IMR-90 (cell line): ENCODE measurements around the gene SLC9A9. TPM values are rescaled to one million over a fixed set of nuclear protein-coding genes. Genes with fewer than 3 reads are reported as not detected.
A peak's percentile ranks its signal among the peaks of the same experiment; 100 is the strongest.

Experiments used
- ATAC-seq: fragments of 200-7000 bp; cut with Tn5 transposase; 2 replicates; pipeline ENCODE4 v1.9.1; 2020; ENCODE audit warnings: low read depth, mild to moderate bottlenecking, moderate library complexity
- BruUV-seq: library from RNA; stranded (reverse); fragments of 400-500 nt; replicated peaks from 2 replicates; lab custom pipeline; 2021; lab: Mats Ljungman, UMichigan
- CTCF ChIA-PET: fragments of 300-600 bp; formaldehyde crosslinking; extraction: SDS; loops from one replicate; lab custom pipeline; 2021; ENCODE audit warnings: antibody characterized with exemption; lab: Yijun Ruan, JAX
- POLR2A ChIA-PET: fragments of 300-600 bp; sonication (Branson Sonifier 250); formaldehyde crosslinking; loops from one replicate; lab custom pipeline; 2022; ENCODE audit warnings: antibody characterized with exemption; ENCODE audit not compliant: unreplicated experiment; lab: Charles Lee
- DNase-seq: peaks from one replicate; pipeline ENCODE4 v3.0.0; 2013
- H2AFZ ChIP-seq: replicated peaks from 2 replicates; pipeline ENCODE3; 2013; ENCODE audit warnings: low read length, mild to moderate bottlenecking; ENCODE audit not compliant: poor library complexity
- H2AK5ac ChIP-seq: 2 replicates; pipeline ENCODE4 v1.6.1; 2013; ENCODE audit warnings: low read depth, low read length, inconsistent platforms
- H2AK9ac ChIP-seq: replicated peaks from 2 replicates; pipeline ENCODE3; 2013; ENCODE audit warnings: mild to moderate bottlenecking, low read depth, low read length, moderate library complexity; ENCODE audit not compliant: poor library complexity
- H2BK120ac ChIP-seq: 2 replicates; pipeline ENCODE4 v1.6.1; 2013; ENCODE audit warnings: low read depth, low read length, inconsistent platforms
- H2BK15ac ChIP-seq: 3 replicates; pipeline ENCODE4 v1.6.1; 2013; ENCODE audit warnings: low read depth, low read length, inconsistent platforms
- H2BK20ac ChIP-seq: 2 replicates; pipeline ENCODE4 v1.6.1; 2013; ENCODE audit warnings: low read depth, mild to moderate bottlenecking, inconsistent platforms, low read length, moderate library complexity
- H2BK5ac ChIP-seq: 2 replicates; pipeline ENCODE4 v1.6.1; 2013; ENCODE audit warnings: mild to moderate bottlenecking, low read depth, low read length, inconsistent platforms; ENCODE audit not compliant: poor library complexity, severe bottlenecking
- H3K14ac ChIP-seq: replicated peaks from 2 replicates; pipeline ENCODE4 v1.6.1; 2013; ENCODE audit warnings: low read depth, low read length, inconsistent platforms
- H3K18ac ChIP-seq: 2 replicates; pipeline ENCODE4 v1.6.1; 2013; ENCODE audit warnings: low read depth, low read length, control low read depth
- H3K23ac ChIP-seq: 2 replicates; pipeline ENCODE4 v1.6.1; 2013; ENCODE audit warnings: low read depth, low read length, inconsistent platforms
- H3K27ac ChIP-seq: 2 replicates; pipeline ENCODE4 v1.5.1; 2013; ENCODE audit warnings: mild to moderate bottlenecking, control low read depth, low read length; ENCODE audit not compliant: insufficient read depth
- H3K27me3 ChIP-seq: 2 replicates; pipeline ENCODE4 v1.6.1; 2013; ENCODE audit warnings: low read length; ENCODE audit not compliant: control insufficient read depth, insufficient read depth
- H3K36me3 ChIP-seq: 2 replicates; pipeline ENCODE4 v1.6.1; 2013; ENCODE audit warnings: low read length, mixed read lengths; ENCODE audit not compliant: control insufficient read depth, insufficient read depth
- H3K4ac ChIP-seq: 2 replicates; pipeline ENCODE4 v1.6.1; 2013; ENCODE audit warnings: low read depth, low read length, inconsistent platforms
- H3K4me1 ChIP-seq: 2 replicates; pipeline ENCODE4 v1.6.1; 2013; ENCODE audit warnings: low read length, mixed read lengths; ENCODE audit not compliant: control insufficient read depth, insufficient read depth
- H3K4me2 ChIP-seq: 2 replicates; pipeline ENCODE4 v1.6.1; 2013; ENCODE audit warnings: low read depth, mild to moderate bottlenecking, control low read depth, low read length, moderate library complexity
- H3K4me3 ChIP-seq: 2 replicates; pipeline ENCODE4 v1.5.1; 2013; ENCODE audit warnings: low read depth, mild to moderate bottlenecking, control low read depth, low read length, moderate library complexity; ENCODE audit not compliant: insufficient read depth
- H3K56ac ChIP-seq: 2 replicates; pipeline ENCODE4 v1.6.1; 2013; ENCODE audit warnings: low read length, inconsistent platforms; ENCODE audit not compliant: insufficient read depth; ENCODE audit errors: extremely low read depth
- H3K79me1 ChIP-seq, 2 experiments: 2 replicates each; pipeline ENCODE4 v1.6.1; 2013; ENCODE audit warnings: low read length in 2 of 2, inconsistent platforms in 1 of 2, low read depth in 1 of 2
- H3K9ac ChIP-seq: 2 replicates; pipeline ENCODE4 v1.6.1; 2013; ENCODE audit warnings: low read depth, low read length, control low read depth
- H3K9me1 ChIP-seq: 2 replicates; pipeline ENCODE4 v1.6.1; 2013; ENCODE audit warnings: low read length, inconsistent platforms; ENCODE audit not compliant: insufficient read depth
- H3K9me3 ChIP-seq: 2 replicates; pipeline ENCODE4 v1.6.1; 2013; ENCODE audit warnings: low read length; ENCODE audit not compliant: control insufficient read depth, insufficient read depth
- H4K20me1 ChIP-seq: 2 replicates; pipeline ENCODE4 v1.6.1; 2013; ENCODE audit warnings: low read length, inconsistent platforms; ENCODE audit not compliant: insufficient read depth
- H4K5ac ChIP-seq: 2 replicates; pipeline ENCODE4 v1.6.1; 2013; ENCODE audit warnings: mild to moderate bottlenecking, low read depth, low read length, control low read depth
- H4K8ac ChIP-seq, 2 experiments: 2 replicates each; pipeline ENCODE4 v1.6.1; 2013; ENCODE audit warnings: low read depth in 2 of 2, low read length in 2 of 2, control low read depth in 1 of 2, inconsistent platforms in 1 of 2
- H4K91ac ChIP-seq: 2 replicates; pipeline ENCODE4 v1.6.1; 2013; ENCODE audit warnings: low read depth, low read length, inconsistent platforms; ENCODE audit not compliant: insufficient read depth
- CEBPB ChIP-seq: IDR thresholded peaks from 2 replicates; pipeline ENCODE4 v1.6.1; 2012; ENCODE audit warnings: low read depth, low read length, improper control_type of control experiment
- ELK1 ChIP-seq: fragments of 150-350 bp; IDR thresholded peaks from 2 replicates; pipeline ENCODE4 v1.6.1; 2016; ENCODE audit warnings: low read depth, mild to moderate bottlenecking, low read length, moderate library complexity, borderline replicate concordance
- WGBS, 2 experiments: methylation state at CpG; one replicate each; pipeline versions ENCODE4 v1.1.5 to v1.1.7; 2013; ENCODE audit warnings: missing lambda C conversion rate in 2 of 2; ENCODE audit not compliant: insufficient read length in 1 of 2; ENCODE audit errors: extremely low coverage in 2 of 2; 5-methylcytosine and 5-hydroxymethylcytosine counted together
- dilution Hi-C: fragments of 300-500 bp; cut with HindIII; formaldehyde crosslinking; loops from one replicate; pipeline ENCODE4 v1.14.3; 2018; ENCODE audit warnings: low sequenced_read_pairs; ENCODE audit not compliant: unreplicated experiment
- in situ Hi-C: fragments of 300-500 bp; cut with MboI; formaldehyde crosslinking; loops from 3 replicates; pipeline ENCODE4 v1.14.3; 2019; ENCODE audit warnings: low sequenced_read_pairs, inconsistent platforms, mixed read lengths
- intact Hi-C: fragments of 100-400 bp; cut with micrococcal nuclease; formaldehyde crosslinking; loops from 2 replicates; pipeline ENCODE4 v1.10.0; 2022
- polyA plus RNA-seq, 3 experiments: library from polyadenylated mRNA; depleted of rRNA; stranded (reverse); fragments of >200 nt; gene quantifications; 2 replicates each; pipeline ENCODE4 v1.2.3, GENCODE V29; 2012; ENCODE audit warnings: low replicate concordance in 1 of 3
- total RNA-seq: library from RNA; depleted of rRNA; stranded (reverse); fragments of >200 nt; gene quantifications from 2 replicates; pipeline ENCODE4 v1.2.3, GENCODE V29; 2012

Gene SLC9A9
- total and polyA plus RNA-seq, 2 of the 4 experiments (the other 2 are of a cell fraction), result 1.4 to 2.3 TPM

- H3K23ac ChIP-seq, result no peak overlapping the region
- DNase-seq, result no peak
- H3K14ac ChIP-seq, result no peak overlapping the region
- no peak overlapping the region for H2BK120ac ChIP-seq
- no peak overlapping the region for H4K8ac ChIP-seq
- dilution Hi-C loops, result no loop called here
- BruUV-seq, result no TSS peak
- no peak overlapping the region for H4K5ac ChIP-seq
- no peaks in the 10 kb centered on the region for H3K9me3 ChIP-seq
- no peak overlapping the region for H3K4ac ChIP-seq
- H3K79me1 ChIP-seq, result no peaks in the 10 kb centered on the region
- no peak overlapping the region for H2AFZ ChIP-seq
- H2BK5ac ChIP-seq, result no peak overlapping the region
- no peaks in the 10 kb centered on the region for H3K9me1 ChIP-seq
- in situ Hi-C loops, result no loop called here
- no CpG with 5 or more reads among the region's 5 CpGs for WGBS, 2 experiments
- TF ChIP-seq CEBPB, result peak; percentile 69
- no peak for TF ChIP-seq ELK1
- H2BK15ac ChIP-seq, result no peak overlapping the region
- H4K91ac ChIP-seq, result no peak overlapping the region
- POLR2A ChIA-PET, result no interaction called here
- H3K18ac ChIP-seq, result no peak overlapping the region
- CTCF ChIA-PET, result interaction anchor here (1.1 kb wide), 1 partner anchor 9 kb away, joined by 3 read pairs; no protein-coding TSS in a partner anchor
- no peak for ATAC-seq
- no peaks in the 10 kb centered on the region for H3K27me3 ChIP-seq
- H2AK9ac ChIP-seq, result no peak overlapping the region
- no peak overlapping the region for H3K4me3 ChIP-seq
- H2AK5ac ChIP-seq, result no peak overlapping the region
- no peaks in the 10 kb centered on the region for H3K4me1 ChIP-seq
- H2BK20ac ChIP-seq, result no peak overlapping the region
- H3K56ac ChIP-seq, result no peak overlapping the region
- no peaks in the 10 kb centered on the region for H3K36me3 ChIP-seq
- H3K27ac ChIP-seq, result no peak overlapping the region
- no peak overlapping the region for H3K4me2 ChIP-seq
- intact Hi-C loops, result no loop called here
- H4K20me1 ChIP-seq, result no peaks in the 10 kb centered on the region
- H3K9ac ChIP-seq, result no peak overlapping the region
Observed at GRCh38 chr3:143469159-143469558, 379.1 kb downstream of the SLC9A9 start.
